Calu3 (cell line): ENCODE data around the gene GMPR2. TPM values are rescaled to one million over a fixed set of nuclear protein-coding genes. Genes with fewer than 3 reads are reported as not detected.
A peak's percentile ranks its signal among the peaks of the same experiment; 100 is the strongest.

Experiments
- BruUV-seq: library from RNA; stranded (reverse); fragments of 400-500 nt; replicated peaks from 2 replicates; lab custom pipeline; 2021; lab: Mats Ljungman, UMichigan
- CTCF ChIA-PET: fragments of 300-600 bp; sonication (Branson Sonifier 250); formaldehyde crosslinking; loops from one replicate; lab custom pipeline; 2022; ENCODE audit warnings: antibody characterized with exemption; lab: Charles Lee
- DNase-seq: peaks from one replicate; pipeline ENCODE4 v3.0.0; 2022
- H3K27ac Mint-ChIP-seq: one replicate; pipeline ENCODE4 v1.8.0; 2022; ENCODE audit warnings: mixed read lengths; ENCODE audit not compliant: unreplicated experiment
- H3K27me3 Mint-ChIP-seq: one replicate; pipeline ENCODE4 v1.8.0; 2022; ENCODE audit warnings: mixed read lengths; ENCODE audit not compliant: unreplicated experiment
- H3K36me3 Mint-ChIP-seq: one replicate; pipeline ENCODE4 v1.8.0; 2022; ENCODE audit warnings: mild to moderate bottlenecking, moderate library complexity, mixed read lengths; ENCODE audit not compliant: insufficient read depth, unreplicated experiment
- H3K4me1 Mint-ChIP-seq: one replicate; pipeline ENCODE4 v1.8.0; 2022; ENCODE audit warnings: mild to moderate bottlenecking, low read depth, mixed read lengths; ENCODE audit not compliant: unreplicated experiment
- H3K4me3 Mint-ChIP-seq: one replicate; pipeline ENCODE4 v1.8.0; 2022; ENCODE audit warnings: mild to moderate bottlenecking, low read depth, moderate library complexity, mixed read lengths; ENCODE audit not compliant: unreplicated experiment
- H3K9me3 Mint-ChIP-seq: one replicate; pipeline ENCODE4 v1.8.0; 2022; ENCODE audit warnings: low read depth, mixed read lengths; ENCODE audit not compliant: unreplicated experiment
- CTCF ChIP-seq: fragments of 200-600 bp; IDR thresholded peaks from one replicate; pipeline ENCODE4 v1.8.0; 2022; ENCODE audit warnings: antibody characterized with exemption; ENCODE audit not compliant: unreplicated experiment
- intact Hi-C: fragments of 100-400 bp; cut with micrococcal nuclease; formaldehyde crosslinking; loops from one replicate; pipeline ENCODE4 v1.10.0; 2022; ENCODE audit not compliant: unreplicated experiment
- total RNA-seq: library from RNA; stranded (reverse); gene quantifications from 2 replicates; pipeline ENCODE4 v1.2.3, GENCODE V29; 2022

The GMPR2 gene
- total RNA-seq, 1 experiment from 2014 or later = 63.4 TPM

DNA sequence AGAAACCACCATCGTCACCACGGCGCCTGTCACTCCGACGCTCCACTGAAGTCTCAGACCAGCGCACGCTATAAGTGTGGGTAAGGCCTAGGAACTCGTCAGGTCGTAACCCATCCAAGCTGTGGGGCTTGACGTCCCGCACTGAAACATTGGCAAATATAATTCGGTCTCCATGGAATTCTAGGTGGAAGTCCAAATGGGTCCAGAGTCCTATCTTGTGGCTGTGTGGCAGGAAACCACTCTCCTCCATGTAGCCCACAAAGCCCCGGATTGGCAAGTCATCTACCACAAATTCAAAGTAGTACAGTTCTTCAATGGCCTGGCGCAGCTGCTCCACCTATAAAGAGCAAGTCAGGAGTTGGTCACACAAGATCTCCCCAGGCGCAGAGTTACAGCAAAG lies 39.8 kb upstream of the GMPR2 start:
- Mint-ChIP-seq H3K36me3 (peaks cover 66% of the 10 kb centered on the region), H3K9me3 (no peaks in the 10 kb centered on the region), H3K27me3 (no peaks in the 10 kb centered on the region), H3K4me3 (no peak overlapping the region), H3K4me1 (peaks cover 18% of the 10 kb centered on the region), H3K27ac (no peak overlapping the region)
- intact Hi-C loops = no loop called here
- no peak for TF ChIP-seq CTCF
- CTCF ChIA-PET = no interaction called here
- BruUV-seq = no TSS peak
- DNase-seq = no peak

DNA sequence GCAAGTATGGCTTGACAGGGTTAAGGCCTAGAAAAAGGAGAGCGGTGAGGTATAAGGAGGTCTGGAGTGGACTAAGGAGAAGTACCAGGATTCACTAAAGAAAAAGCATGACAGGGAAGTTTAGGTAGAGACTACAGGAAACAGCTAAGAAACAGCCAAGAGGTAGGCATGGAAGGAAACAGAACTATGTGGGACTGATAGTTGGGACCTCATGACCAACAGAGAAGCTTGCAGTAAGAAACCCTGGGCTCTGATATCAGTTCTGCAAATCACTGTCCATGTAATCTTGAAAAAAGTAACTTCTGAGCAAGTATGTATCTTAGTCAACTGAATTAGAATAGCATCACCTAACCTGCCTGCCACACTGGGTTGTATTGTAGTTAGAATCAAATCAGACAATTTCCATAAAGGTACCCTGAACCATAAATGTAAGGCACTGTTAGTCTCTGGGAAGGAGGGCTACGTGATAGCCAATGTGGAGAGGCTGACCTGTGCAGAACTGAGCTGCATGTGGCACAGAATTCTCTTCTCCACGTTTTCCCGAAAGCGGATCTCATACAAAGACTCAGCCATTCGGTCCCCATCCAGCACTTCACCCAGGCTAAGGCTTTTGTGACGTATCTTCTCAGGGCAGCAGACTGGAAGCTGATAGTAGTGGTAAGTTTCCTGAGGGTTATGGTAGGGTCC lies 38.4 kb upstream of the GMPR2 start:
- TF ChIP-seq CTCF = no peak
- H3K27ac Mint-ChIP-seq = peak overlapping the region; percentile 92
- CTCF ChIA-PET = no interaction called here
- peaks cover 63% of the 10 kb centered on the region for H3K36me3 Mint-ChIP-seq
- BruUV-seq = TSS peak; percentile 57
- peak overlapping the region; percentile 88 for H3K4me3 Mint-ChIP-seq
- peaks cover 12% of the 10 kb centered on the region for H3K4me1 Mint-ChIP-seq
- H3K27me3 Mint-ChIP-seq = no peaks in the 10 kb centered on the region
- H3K9me3 Mint-ChIP-seq = no peaks in the 10 kb centered on the region
- intact Hi-C loops = no loop called here
- DNase-seq = no peak

DNA sequence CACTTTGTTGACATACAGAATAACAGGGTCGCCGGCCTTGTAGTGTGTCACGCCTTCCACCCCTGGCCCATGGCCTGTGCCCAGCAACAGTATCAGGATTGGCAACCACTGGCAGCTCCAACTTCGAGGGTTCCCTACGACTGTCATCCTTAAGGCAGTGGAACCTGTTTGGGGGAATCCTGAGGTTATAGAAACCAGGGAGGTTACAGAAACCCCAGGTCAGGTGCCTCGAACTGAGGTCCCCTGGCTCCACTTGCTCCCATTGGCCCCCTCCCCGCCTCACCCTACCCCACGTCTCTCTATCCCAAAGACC lies 37.9 kb upstream of the GMPR2 start:
- no peak for DNase-seq
- peaks cover 58% of the 10 kb centered on the region for H3K36me3 Mint-ChIP-seq
- H3K4me1 Mint-ChIP-seq = peaks cover 8% of the 10 kb centered on the region
- H3K4me3 Mint-ChIP-seq = peak overlapping the region; percentile 88
- H3K9me3 Mint-ChIP-seq = no peaks in the 10 kb centered on the region
- H3K27ac Mint-ChIP-seq = peak overlapping the region; percentile 92
- no peak for TF ChIP-seq CTCF
- no TSS peak for BruUV-seq
- CTCF ChIA-PET = no interaction called here
- H3K27me3 Mint-ChIP-seq = no peaks in the 10 kb centered on the region
- intact Hi-C loops = no loop called here

- Mint-ChIP-seq H3K9me3 (no peaks in the 10 kb centered on the region), H3K27ac (peak within 1 kb of the TSS; percentile 92), H3K4me1 (peaks cover 8% of the 10 kb centered on the region), H3K36me3 (peaks cover 56% of the 10 kb centered on the region), H3K27me3 (no peaks in the 10 kb centered on the region), H3K4me3 (peak within 1 kb of the TSS; percentile 88)
- intact Hi-C loops = no loop called here
- CTCF ChIA-PET = interaction anchor here (1.2 to 1.8 kb wide), 3 partner anchors 18 to 48 kb away, joined by 3 to 5 read pairs (median 3); partner anchors contain the start of genes CHMP4A, RNF31 and TINF2
- DNase-seq = peak; percentile 85
- TF ChIP-seq CTCF = no peak
- BruUV-seq = no TSS peak
These were observed 37.3 kb upstream of the GMPR2 start, which contains the start of gene TM9SF1 for GRCh38 chr14:24195186-24196070. TSS of gene TM9SF1 (minus strand) at chr14:24195441. CDS start at chr14:24195019, 422 bp downstream.
